Brain pericyte (primary cell): ENCODE data around the gene PCIF1.
"Not testable (repeated sequence)": the region's sequence is repeated elsewhere in the genome, so short reads cannot be mapped to it uniquely, and the experiment has no call there.

Experiments used
- DNase-seq: peaks from one replicate; pipeline ENCODE4 v3.0.0-alpha.2; 2012; ENCODE audit warnings: low read depth, low spot score

PCIF1 gene

DNA sequence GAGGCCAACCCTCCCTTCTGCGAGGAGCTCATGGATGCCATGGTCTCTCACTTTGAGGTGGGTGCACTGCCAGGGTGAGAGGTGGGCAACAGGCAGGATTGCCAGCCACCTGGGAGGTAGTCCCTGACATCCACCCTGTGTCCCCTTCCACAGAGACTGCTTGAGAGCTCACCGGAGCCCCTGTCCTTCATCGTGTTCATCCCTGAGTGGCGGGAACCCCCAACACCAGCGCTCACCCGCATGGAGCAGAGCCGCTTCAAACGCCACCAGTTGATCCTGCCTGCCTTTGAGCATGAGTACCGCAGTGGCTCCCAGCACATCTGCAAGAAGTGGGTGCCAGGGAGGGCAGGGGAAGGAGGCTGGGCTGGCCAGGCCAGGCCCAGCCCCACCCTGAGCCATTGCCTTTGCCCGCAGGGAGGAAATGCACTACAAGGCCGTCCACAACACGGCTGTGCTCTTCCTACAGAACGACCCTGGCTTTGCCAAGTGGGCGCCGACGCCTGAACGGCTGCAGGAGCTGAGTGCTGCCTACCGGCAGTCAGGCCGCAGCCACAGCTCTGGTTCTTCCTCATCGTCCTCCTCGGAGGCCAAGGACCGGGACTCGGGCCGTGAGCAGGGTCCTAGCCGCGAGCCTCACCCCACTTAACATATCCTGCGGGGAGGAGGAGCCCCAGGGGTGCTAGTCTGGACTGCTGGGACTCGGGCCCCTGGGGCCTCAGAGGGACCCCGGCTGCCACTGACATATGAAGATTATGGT lies 12.8 kb downstream of the PCIF1 start:
- DNase-seq: no peak

DNA sequence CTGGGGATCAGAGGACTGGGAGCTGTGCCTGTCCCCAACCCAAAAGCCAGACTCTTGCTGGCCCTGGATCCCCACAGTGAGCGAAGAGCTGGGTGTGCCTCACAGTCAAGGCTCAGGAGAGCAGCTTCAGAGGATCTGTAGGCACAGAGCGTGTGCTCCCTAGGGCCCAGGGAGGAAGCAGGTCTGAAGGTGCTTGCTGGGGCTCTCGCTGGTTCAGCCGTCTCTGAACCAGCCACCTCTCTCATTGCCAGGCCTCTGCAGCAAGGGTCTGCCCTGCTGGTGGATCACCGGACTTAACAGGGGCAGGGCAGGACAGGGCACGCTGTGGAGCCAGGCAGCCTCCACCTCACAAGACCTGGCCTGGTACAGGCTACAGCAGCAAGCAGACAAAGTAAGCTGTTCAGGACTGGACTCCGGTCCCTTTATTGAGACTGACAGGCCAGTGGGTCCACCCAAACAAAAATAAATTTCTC lies 13.8 kb downstream of the PCIF1 start:
- DNase-seq: no peak

DNA sequence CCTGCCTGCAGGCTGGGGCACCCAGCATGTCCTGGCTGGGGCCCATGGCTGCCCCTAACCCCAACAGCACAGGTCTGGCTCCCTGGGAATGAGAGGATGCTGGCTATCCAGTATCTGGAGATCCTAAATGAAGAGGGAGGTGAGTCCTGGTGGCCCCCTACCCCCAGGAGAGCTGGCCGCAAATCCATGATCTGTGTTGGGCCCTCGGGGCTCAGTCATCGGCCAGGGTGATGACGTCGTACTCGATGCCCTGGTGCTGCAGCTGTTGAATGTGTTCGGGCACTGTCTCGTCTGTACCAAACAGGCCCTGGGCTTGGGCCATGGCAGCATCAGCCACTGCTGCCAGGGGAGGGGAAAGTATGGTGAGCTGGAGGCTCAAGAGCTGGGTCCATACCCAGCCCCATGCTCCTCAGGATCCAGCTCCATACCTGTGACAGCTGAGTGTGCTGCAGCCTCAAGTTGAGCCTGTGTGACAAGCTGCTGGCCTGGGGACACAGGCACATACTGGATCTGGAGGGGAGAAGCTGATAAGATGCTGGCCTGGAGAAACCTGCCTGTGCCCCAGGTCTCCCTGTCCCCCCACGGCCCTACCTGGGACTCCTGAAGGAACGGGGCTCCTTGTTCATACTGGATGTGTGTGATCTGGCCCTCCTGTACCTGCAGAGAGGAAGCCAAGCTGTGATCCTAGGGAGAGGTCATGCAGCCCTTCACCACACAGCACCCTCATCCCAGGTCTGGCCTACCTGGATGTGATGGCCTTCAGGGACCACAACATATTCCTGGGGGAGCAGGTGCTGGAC lies 14.5 kb downstream of the PCIF1 start:
- no peak for DNase-seq

DNA sequence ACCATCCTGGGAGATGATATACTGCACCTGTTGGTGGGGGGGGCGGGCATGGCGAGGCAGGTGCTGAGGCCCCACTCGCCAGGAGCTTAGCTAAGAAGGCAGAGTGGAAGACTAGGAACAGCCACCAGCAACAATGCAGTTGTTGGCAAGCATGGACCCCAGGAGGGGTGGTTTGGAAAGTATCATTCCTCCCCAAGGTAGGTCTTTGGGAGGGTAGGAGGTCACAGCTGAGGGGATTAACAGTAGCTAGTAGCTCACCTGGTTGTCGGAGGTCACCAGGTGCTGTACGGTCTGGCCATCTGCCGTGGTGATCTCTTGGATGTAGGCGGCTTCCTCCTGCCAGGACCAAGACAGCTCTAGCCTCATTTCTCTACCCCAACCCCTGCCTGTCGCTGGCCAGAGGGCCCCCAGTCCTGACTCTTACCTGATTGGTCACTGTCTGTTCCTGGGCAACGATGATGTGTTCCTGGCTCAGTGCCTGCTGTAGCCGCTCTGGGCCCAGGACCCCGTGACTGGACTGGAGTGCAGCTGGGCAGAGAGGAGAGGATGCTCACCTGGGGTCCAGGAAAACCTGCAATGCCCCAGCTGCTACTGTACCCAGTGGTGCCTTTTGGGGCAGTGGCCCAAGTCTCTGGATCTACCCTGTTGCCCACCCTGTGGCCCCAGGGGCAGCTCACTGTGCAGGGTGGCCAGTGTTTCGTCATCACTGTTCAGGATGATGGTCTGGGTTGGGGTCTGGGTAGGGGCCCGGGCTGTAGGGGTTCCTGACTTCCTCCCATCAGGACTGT lies 15.3 kb downstream of the PCIF1 start:
- DNase-seq: no peak

DNA sequence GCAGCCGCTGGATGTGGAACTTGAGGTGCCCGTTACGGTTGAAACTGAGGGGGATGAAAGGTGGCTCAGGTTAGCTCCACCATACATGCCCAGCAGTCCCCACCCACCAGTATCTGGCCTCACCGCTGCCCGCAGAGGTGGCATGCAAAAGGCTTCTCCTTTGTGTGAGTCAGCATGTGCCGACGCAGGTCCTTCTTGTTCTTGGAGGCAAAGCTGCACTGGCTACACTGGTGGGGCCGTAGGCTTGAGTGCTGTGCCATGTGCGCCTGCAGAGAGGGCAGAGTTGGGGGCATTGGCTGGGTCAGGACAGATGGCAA lies 15.8 kb downstream of the PCIF1 start:
- no peak for DNase-seq

DNA sequence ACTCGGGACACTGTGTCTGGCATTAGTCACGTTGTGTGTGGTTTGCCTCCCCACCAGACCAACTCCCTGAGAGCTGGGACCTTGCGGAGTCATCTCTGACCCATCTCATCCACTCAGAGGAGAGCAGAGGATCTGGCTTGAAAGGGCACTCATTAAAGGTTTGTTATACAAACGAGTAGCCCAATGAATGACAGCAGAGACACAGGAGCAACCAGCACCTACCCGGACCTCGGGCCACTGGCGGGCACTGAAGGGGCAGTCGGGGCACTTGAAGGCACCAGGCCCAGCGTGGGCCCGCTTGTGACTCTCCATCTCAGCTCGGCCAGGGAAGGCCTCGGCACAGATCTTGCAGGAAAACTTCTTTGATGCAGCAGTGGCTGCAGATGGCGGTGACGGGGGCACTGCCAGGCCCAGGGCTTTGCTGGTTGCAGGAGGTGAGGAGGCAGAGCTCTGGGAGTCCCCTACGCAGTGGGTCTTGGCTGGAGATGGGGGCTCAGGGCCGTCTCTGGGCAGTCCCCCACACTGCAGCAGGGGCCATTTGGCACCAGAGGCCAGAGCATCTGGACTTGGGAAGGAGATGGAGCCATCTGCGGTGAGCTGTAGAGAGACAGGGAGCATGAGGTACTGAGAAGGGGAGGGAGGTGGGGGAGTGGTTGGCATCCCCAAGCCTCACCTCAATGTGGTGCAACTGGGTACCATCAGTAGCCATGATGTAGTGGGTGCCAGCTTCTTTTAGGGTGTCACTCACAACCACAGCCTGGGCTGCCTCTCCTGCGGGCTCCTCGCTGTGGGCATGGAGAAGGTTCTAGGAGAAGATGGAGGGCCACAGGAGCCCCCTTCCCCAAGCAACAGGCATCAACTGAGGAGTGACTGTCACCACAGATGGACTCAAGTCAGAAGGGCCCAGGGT lies 17.7 kb downstream of the PCIF1 start:
- DNase-seq: no peak

DNA sequence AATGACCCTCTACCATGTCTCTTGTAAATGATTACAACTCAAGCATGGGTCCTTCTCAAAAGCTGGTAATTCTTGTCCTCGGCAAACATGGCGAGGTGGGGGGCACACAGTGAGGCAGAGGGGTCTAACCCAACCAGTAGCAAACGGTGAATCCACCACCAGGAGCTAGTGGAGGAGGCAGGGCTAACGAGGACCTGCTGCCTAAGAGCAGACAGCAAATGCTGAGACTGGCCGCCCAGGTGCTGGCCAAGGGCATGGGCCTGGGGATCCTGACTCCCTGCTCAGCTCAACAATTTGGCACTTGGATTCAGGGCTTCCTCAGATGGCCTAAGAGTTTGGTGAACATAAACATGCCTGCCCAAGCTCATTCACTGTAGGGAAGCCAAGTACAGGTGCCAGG lies 18.4 kb downstream of the PCIF1 start:
- DNase-seq: no peak

DNA sequence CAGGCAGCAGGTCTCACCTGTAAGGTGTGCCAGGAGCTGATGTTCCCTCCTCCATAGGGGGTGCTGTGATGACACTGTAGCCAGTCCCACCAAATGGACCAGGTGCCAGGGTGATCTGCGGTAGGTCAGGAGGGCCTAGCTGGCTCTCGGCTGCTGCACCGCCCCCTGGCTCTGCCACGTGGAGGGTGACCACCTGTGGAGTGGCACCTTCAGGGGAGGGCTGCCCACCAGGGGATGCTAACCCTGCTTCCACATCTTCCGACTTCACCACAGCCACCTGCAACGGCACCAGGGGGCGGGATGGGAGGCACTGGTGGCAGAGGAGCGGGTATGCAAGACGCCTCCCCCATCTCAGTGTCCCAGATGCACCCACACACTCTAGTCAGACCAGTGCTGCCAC lies 19.2 kb downstream of the PCIF1 start:
- no peak for DNase-seq

DNA sequence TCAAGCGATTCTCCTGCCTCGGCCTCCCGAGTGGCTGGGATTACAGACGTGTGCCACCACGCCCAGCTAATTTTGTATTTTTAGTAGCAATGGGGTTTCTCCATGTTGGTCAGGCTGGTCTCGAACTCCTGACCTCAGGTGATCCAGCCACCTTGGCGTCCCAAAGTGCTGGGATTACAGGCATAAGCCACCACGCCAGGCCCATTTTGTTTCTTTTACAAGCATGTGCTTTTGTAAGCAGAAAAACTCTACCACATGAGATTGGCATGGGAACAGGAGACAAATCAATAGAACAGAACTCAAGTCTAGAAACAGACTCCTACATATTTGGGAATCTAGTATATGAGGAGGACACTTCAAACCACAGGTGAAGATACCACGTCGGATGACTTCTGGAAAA lies 21.8 kb downstream of the PCIF1 start:
- DNase-seq: not testable (repeated sequence)

DNA sequence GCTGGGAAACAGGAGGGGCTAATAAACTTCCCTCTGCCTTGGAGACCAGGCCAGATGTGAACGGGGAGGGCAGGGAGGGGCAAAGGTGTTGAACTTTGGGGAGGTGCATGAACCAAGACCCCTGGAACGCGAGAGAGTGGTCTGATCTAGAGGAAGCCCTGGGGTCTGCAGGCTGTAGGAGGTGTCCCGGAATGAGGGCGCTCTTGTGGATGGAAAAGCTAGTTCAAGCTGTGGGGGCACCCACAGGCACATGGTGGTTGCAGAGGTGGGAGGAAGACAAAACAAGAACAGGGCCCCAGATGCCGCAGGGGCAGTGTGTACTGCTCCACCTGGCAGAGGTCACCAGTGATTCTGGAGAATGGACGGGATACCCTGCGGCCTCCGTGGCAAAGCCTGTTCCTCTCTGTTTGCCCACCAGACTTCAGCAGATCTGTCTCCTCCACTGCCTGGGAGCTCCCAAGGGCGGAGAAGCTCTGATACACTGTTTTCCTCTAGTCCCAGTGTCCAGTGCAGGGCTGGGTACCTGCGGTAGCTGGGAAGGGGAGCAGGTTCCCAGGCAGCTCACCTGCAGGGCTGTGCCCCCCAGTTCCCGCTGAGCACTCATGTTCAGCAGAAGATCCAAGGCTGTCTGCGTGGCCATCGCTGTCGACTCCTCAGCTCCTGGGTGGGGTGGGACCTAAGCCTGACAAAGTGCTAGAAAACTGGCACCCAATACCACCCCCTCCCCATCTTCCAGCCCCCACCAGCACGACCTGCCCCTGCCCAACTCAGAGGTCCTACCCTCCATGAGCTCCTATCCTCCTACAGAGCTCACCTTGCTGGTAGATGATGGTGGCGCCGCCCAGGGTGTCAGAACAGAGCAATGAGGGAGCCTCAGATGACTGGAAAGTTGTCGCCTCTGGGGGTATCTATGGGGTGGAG lies 22.8 kb downstream of the PCIF1 start:
- DNase-seq: no peak

DNA sequence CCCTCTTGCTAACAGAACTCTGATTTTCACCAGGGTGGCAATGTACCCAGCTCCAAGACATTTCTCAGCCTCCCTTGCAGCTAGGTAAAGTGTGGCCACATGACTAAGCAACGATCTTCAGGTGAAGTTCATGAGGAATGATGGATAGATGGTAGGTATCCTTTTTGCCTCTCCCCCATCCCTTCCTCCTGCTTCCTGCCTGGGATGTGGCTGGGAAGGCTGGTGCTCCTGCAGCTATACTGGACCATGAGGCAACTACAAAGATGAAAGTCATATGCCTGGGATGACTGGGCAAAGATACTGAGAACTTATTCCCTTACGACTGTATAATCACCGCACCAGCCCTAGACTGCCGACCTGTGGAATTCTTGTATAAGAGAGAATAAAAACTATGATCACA lies 24.1 kb downstream of the PCIF1 start:
- DNase-seq: no peak

DNA sequence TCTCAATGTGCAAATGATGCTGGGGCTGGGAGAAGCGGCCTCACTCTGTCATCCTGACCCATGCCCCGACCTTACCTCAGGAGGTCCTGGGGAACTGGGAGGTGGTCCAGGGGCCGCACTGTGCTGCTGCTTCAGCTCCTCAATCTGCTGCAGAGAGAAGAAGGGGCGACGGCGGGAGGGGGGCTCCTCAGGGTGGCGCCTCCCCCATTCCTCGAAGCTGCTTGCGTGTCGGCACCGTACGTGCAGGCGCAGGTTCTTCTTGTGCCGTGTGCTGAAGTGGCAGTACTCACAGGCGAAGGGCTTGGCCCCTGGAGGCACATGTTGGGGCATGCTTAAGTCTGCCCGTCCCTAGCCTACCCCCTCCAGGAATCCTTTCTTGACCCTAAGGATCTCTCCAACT lies 24.6 kb downstream of the PCIF1 start:
- no peak for DNase-seq

DNA sequence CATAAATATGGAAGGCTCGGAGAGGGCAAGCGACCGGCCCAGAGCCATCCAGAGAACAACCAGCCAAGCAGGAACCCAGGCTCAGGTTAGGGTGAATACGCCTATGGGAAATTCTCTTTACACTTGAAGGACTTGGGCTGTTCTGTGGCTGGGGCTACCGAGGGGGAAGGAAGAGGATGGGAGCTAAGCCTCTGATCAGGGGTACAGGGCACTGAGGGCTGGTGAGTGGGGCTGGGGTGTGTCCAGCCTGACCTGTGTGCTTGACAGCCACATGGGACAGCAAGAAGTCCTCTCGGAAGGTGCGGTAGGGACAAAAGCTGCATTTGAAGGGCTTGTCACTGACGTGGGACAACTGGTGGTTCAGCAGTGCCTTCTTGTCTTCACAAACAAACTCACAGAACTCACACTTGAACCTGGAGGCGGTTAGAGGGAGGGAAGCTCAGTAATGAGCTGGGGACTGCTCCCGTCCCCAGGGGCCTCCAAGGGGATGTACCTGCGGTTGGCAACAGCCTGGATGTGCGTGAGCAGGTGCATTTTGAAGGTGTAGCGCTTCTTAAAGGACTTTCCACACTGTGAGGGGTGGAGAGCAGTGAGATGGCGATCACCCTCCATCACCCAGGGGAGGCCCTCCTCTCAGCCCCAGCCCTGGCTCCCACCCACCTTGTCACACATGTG lies 25.6 kb downstream of the PCIF1 start:
- DNase-seq: no peak

DNA sequence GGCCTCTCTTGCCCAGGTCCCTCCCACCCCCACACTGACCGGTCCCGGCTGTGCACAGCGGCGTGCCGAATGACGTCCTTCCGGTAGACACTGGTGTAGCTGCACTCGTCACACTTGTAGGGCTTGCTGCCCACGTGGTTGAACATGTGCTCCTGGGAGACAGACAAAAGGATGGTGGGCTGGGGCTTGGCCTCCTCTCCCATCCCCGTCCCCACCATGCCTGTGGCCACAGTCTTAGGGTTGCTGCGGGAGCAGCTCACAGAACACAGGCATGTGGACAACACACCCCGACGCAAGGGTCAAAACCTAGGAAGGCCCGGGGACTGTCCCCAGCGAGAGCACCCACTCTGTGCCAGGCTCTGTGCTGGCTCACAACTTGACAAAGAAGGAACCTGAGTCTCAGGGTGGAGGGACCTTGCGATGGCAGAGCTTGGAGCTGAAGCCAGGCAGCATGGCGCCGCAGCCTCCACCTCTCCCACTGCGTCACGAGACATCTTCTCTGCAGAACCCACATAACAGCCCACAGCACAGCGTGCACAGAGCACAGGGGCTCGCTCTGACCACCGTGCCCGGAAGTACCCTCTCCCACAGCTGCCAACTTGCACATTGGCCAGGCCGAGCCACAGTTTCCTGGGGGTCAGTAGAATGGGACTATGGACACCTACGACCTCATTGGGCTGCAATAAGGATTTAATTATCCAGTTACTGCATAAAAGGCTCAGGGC lies 27.7 kb downstream of the PCIF1 start:
- no peak for DNase-seq

DNA sequence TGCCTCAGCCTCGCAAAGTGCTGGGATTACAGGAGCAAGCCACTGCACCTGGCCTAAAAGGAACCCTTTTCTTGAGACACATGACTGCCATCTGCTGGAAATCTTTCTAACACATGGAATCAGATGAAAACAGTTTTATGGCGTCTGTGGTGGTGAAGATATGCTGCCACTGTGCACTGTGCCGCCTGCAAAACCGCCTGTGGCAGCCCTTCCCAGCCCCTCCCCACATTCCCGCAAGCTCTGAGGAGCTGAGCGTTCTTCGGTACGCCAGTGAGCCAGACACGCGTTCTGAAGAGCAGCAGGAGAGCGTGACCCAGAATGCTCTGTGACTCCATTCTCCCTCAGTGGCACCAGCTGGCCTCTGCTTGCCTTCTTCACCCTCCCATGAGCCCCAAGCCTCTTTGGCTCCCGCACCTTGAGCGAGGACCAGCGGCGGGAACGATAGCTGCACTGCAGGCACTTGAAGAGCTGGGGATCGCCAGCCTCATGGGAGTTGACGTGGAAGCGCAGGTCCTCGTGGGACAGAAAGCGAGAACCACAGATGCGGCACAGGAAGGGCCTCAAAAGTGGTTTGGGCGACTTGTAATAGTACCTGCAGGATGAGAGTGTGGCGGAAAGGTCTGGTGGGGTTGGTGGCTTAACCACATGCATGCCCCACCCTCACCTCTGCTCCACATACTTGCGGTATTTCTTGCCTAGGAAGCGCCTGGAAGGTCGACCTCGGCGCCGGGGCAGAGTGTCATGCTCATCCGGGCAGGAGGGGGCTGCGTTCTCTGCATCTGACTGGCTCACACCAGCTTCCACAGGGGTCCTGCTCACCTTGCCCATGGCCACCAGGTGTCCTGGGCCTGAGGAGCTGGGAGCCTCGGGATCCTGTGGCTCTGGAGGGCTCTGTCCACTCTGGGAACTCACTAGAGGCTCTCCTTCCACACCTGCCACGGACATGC lies 28.8 kb downstream of the PCIF1 start:
- no peak for DNase-seq

DNA sequence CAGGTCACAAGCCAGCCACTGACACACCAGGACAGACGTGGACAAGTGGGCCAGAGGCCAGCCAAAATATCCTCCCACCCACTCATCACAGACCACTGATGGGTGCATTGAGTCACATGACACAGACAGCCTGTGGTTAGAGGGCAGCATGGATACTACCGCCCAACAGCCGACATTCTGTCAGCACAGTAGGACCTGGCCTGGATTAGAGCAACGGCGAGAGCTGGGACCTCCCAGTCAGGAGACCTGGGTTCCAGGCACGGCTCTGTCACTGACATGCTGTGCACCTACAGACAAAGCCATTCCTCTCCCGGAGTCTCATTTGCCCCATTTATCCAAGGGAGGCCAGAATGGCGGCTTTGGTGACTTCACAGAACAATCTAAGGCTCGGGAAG lies 29.5 kb downstream of the PCIF1 start:
- no peak for DNase-seq

DNA sequence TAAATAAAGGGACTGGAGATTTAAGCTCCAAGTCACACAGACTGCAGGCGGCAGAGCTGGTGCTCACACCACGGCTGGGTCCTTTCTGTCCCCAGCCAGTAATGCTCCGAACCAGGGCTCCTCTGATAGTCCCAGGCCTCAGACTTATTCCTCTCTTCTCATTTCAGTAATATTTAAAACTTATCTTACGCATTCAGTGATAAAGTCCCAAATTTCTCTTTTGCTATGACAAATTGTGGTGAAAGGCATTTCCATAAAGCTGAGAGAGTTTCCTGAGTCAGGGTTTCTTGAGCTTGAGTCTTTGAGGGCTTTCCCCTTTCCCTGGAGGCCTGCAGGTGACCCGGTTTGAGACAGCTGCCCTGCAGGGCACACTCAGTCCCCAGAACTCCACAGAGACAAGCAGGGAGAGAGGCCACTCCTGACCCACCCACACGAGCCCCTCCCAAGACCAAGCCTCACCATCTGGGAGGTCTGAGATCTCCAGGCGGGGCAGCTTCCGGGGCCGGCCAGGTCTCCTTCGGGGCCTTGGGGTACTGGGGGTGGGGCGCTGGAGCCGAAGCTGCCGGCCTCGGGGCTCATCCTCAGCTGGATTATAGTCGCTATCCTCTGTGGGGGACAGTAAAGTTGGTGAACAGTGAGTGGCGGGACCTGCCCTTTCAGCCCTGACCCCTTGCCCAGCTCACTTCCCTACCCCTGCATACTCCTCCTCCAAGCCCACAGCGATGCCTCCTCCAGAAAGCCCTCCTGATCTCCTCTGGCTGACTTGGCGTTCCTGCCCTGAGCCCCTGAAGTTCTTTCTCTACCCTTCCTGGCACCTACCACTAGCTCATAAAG lies 30.9 kb downstream of the PCIF1 start:
- DNase-seq: no peak
